Uterus (tissue), 4 donors: ENCODE data around the gene LMOD1. TPM values are rescaled to one million over a fixed set of nuclear protein-coding genes. Genes with fewer than 3 reads are reported as not detected.

Experiments
- DNase-seq, 2 donors: peaks; one replicate each; pipeline ENCODE4 v3.0.0-alpha.2; 2019 to 2020
- H3K27ac ChIP-seq, 2 donors: fragments of 200-600 bp; sonication (generic); 1 replicate in 1 of 2; 2 replicates in 1 of 2; pipeline ENCODE4 v1.5.1; 2016 to 2018
- H3K27me3 ChIP-seq, 2 donors: fragments of 200-600 bp; sonication (generic); one replicate each; pipeline ENCODE4 v1.5.1; 2018 to 2019; ENCODE audit warnings: control low read depth in 1 of 2
- H3K36me3 ChIP-seq, 2 donors: fragments of 200-600 bp; sonication (generic); one replicate each; pipeline ENCODE4 v1.5.1; 2019; ENCODE audit warnings: control low read depth in 1 of 2
- H3K4me1 ChIP-seq, 2 donors: fragments of 200-600 bp; sonication (generic); one replicate each; pipeline ENCODE4 v1.5.1; 2018 to 2019; ENCODE audit warnings: control low read depth in 1 of 2
- H3K4me3 ChIP-seq, 2 donors: fragments of 200-600 bp; sonication (generic); 1 replicate in 1 of 2; 2 replicates in 1 of 2; pipeline ENCODE4 v1.5.1; 2018 to 2019; ENCODE audit warnings: mild to moderate bottlenecking in 1 of 2
- H3K9me3 ChIP-seq, 2 donors: fragments of 200-600 bp; sonication (generic); one replicate each; pipeline ENCODE4 v1.5.1; 2019; ENCODE audit warnings: control low read depth in 1 of 2
- CTCF ChIP-seq, 4 experiments: fragments of 200-600 bp in 2 of 4; fragments of 450-650 bp in 2 of 4; sonication (generic) in 2 of 4; IDR thresholded peaks; one replicate each; pipeline ENCODE4 v1.5.1; 2016 to 2019; ENCODE audit warnings: antibody characterized with exemption in 4 of 4, mild to moderate bottlenecking in 2 of 4, moderate library complexity in 1 of 4
- POLR2A ChIP-seq, 2 donors: fragments of 450-650 bp; IDR thresholded peaks; one replicate each; pipeline ENCODE4 v1.6.1; 2016; ENCODE audit warnings: antibody characterized with exemption in 2 of 2, mild to moderate bottlenecking in 1 of 2, moderate library complexity in 1 of 2
- intact Hi-C: fragments of 100-400 bp; cut with DNase I; formaldehyde crosslinking; loops from one replicate; pipeline ENCODE4 v1.15.1; 2023; ENCODE audit warnings: low total_unique reads
- total RNA-seq, 4 donors: library from RNA; depleted of rRNA in 3 of 4; stranded (reverse); fragments of >200 nt in 3 of 4; gene quantifications; one replicate each; pipeline versions ENCODE4 v1.1.0 to v1.2.4, GENCODE V29; 2014 to 2023
- donor health status: DM: yes; HTN: yes; CAD: no.

LMOD1 gene
- total RNA-seq, result 100 to 1,000 TPM in 3 of 4 donors, 10 to 100 TPM in 1; 38.9 to 377 (median 147) TPM

- TF ChIP-seq POLR2A (IDR thresholded peaks at IDR 0.05), result peak; percentile 98
- peak in 2 of 4 experiments; percentile 5 to 46 for TF ChIP-seq CTCF (IDR thresholded peaks at IDR 0.05)
- Histone ChIP-seq H3K4me1 (no peaks in the 10 kb centered on the region), H3K36me3 (no peaks in the 10 kb centered on the region), H3K27ac (peak within 1 kb of the TSS; percentile 94 to 98), H3K27me3 (no peaks in the 10 kb centered on the region), H3K9me3 (no peaks in the 10 kb centered on the region), H3K4me3 (peak within 1 kb of the TSS; percentile 60 to 63)
- intact Hi-C loops, result no loop called here
- DNase-seq, result peak; percentile 95 to 99
Measured at GRCh38 chr1:201946224-201946908, at the start of gene LMOD1. LMOD1 (minus strand) TSS chr1:201946548; CDS start chr1:201946340, 208 bp downstream.

GRCh38 chr1:201990427-201990826 is 44.1 kb upstream of the LMOD1 start:
- Histone ChIP-seq H3K36me3 (no peaks in the 10 kb centered on the region), H3K27ac (no peak overlapping the region), H3K9me3 (no peaks in the 10 kb centered on the region), H3K27me3 (no peaks in the 10 kb centered on the region), H3K4me3 (no peak overlapping the region), H3K4me1 (no peaks in the 10 kb centered on the region)
- no peak for DNase-seq
- TF ChIP-seq POLR2A (IDR thresholded peaks at IDR 0.05), result no peak
- no peak for TF ChIP-seq CTCF (IDR thresholded peaks at IDR 0.05)
- intact Hi-C loops, result no loop called here

- H3K4me1 ChIP-seq, result no peaks in the 10 kb centered on the region
- no peaks in the 10 kb centered on the region for H3K27me3 ChIP-seq
- H3K36me3 ChIP-seq, result no peaks in the 10 kb centered on the region
- intact Hi-C loops, result no loop called here
- no peak for DNase-seq
- no peak overlapping the region for H3K27ac ChIP-seq
- no peak overlapping the region for H3K4me3 ChIP-seq
- TF ChIP-seq CTCF (IDR thresholded peaks at IDR 0.05), result no peak
- no peak for TF ChIP-seq POLR2A (IDR thresholded peaks at IDR 0.05)
- no peaks in the 10 kb centered on the region for H3K9me3 ChIP-seq
Measured at GRCh38 chr1:201989354-201990128, 43.2 kb upstream of the LMOD1 start.

GRCh38 chr1:201988601-201989000 is 42.3 kb upstream of the LMOD1 start:
- no peaks in the 10 kb centered on the region for H3K36me3 ChIP-seq
- no peak for TF ChIP-seq CTCF (IDR thresholded peaks at IDR 0.05)
- no peak for TF ChIP-seq POLR2A (IDR thresholded peaks at IDR 0.05)
- no peaks in the 10 kb centered on the region for H3K4me1 ChIP-seq
- intact Hi-C loops, result no loop called here
- no peaks in the 10 kb centered on the region for H3K9me3 ChIP-seq
- H3K27me3 ChIP-seq, result no peaks in the 10 kb centered on the region
- peak in 1 of 2 donors; percentile 9 for DNase-seq
- no peak overlapping the region for H3K4me3 ChIP-seq
- H3K27ac ChIP-seq, result no peak overlapping the region

- intact Hi-C loops, result no loop called here
- no peak overlapping the region for H3K4me3 ChIP-seq
- no peaks in the 10 kb centered on the region for H3K9me3 ChIP-seq
- no peaks in the 10 kb centered on the region for H3K27me3 ChIP-seq
- no peaks in the 10 kb centered on the region for H3K36me3 ChIP-seq
- peak in 1 of 2 donors; percentile 8 for DNase-seq
- no peak for TF ChIP-seq CTCF (IDR thresholded peaks at IDR 0.05)
- TF ChIP-seq POLR2A (IDR thresholded peaks at IDR 0.05), result no peak
- no peaks in the 10 kb centered on the region for H3K4me1 ChIP-seq
- no peak overlapping the region for H3K27ac ChIP-seq
Measured at GRCh38 chr1:201985355-201985754, 39.0 kb upstream of the LMOD1 start.
